IMR-90 (cell line): ENCODE results near the gene PDZRN3.

Source experiments
- CTCF ChIP-seq: conservative IDR thresholded peaks from 2 replicates; pipeline ENCODE4 v1.5.1; 2012; ENCODE audit warnings: mild to moderate bottlenecking, low read depth, low read length, improper control_type of control experiment
- ELK1 ChIP-seq: fragments of 150-350 bp; IDR thresholded peaks from 2 replicates; pipeline ENCODE4 v1.6.1; 2016; ENCODE audit warnings: low read depth, mild to moderate bottlenecking, low read length, moderate library complexity, borderline replicate concordance
- MAFK ChIP-seq: IDR thresholded peaks from 2 replicates; pipeline ENCODE4 v1.6.1; 2012; ENCODE audit warnings: low read depth, low read length, improper control_type of control experiment
- MXI1 ChIP-seq: IDR thresholded peaks from 2 replicates; pipeline ENCODE4 v1.6.1; 2012; ENCODE audit warnings: low read depth, mild to moderate bottlenecking, low read length, moderate library complexity, borderline replicate concordance
- USF2 ChIP-seq: fragments of 150-350 bp; IDR thresholded peaks from 2 replicates; pipeline ENCODE4 v1.6.1; 2017; ENCODE audit warnings: mild to moderate bottlenecking, antibody characterized with exemption, low read length, low read depth

GRCh38 chr3:73470860-73471259 is 153.9 kb downstream of the PDZRN3 start:
- TF ChIP-seq MAFK, result no peak
- no peak for TF ChIP-seq MXI1
- TF ChIP-seq CTCF, result no peak
- TF ChIP-seq USF2, result no peak
- TF ChIP-seq ELK1, result no peak
